NCI-H82 treated with DMSO at 0.1 percent for 48 hours (cell line): ENCODE results near the gene SLC2A1.

ENCODE experiments used
- DNase-seq: peaks from one replicate; lab custom pipeline; 2025; ENCODE audit not compliant: unreplicated experiment; lab: John Stamatoyannopoulos, UW

Gene SLC2A1

DNA sequence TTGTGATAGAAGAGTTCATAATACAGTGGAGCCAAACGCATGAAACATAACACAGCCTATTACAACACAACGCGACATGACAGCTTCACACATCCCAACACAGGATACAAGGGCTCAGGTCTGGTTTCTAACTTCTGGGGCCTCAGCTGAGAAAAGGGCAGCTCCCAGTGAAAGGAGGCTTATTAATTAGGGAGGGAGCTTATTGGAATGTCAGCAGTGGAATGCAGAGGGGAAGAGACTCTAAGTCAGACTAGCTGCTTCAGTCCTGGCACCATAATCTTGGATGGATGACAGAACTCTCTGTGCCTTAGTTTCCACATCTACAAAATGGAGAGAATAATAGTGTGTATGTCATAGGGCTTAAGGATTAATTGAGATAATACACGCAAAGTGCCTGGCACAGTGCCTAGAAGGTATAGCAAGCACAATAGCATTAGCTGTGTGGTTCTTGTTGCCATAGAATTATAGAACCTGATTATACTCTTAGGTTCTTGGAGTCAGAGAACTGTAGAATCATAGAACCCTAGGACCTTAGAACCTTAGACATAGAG lies 22.7 kb upstream of the SLC2A1 start:
- DNase-seq = no peak

DNA sequence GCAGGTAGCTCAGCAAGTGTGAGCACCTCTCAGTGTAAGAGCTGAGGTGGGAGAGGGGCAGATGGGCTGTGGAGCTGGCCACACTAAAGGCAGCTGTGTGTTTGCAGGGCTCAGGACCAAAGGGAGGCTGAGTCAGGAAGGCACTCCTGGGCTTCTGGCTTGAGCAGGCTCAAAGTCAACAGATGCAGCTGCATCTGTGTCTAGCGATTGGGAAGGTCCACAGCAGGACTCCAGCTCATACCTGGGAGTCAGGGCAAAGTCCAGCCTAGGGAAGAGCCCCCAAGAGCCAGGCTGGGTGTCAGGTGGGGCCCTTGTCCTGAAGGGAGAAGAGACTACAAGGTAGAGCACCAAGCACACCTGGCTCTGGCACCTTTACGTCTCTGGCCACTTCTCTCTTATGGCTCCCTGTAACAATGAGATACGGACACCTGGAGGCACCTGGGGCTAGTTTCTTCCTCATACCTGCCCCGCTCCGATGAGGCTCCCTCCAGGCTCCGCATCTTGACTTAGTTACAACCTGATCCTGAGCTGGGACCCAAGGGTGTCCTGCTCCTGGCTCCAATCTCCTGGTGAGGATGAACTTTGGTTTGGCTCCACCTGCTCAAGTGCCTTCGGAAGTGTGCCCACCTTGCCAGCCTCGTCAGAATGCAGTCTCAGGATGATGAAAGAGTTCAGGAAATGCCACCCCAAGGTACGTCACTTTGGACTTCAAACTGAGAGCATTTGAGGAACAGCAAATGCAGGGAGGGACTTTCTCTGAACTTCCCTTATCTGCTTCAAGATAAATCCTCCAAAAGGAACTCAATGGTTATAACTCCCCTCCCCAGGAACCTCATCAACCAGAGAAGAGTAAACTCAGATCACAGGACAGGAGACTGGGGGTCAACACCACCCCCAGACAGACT lies 21.5 kb upstream of the SLC2A1 start:
- no peak for DNase-seq

DNA sequence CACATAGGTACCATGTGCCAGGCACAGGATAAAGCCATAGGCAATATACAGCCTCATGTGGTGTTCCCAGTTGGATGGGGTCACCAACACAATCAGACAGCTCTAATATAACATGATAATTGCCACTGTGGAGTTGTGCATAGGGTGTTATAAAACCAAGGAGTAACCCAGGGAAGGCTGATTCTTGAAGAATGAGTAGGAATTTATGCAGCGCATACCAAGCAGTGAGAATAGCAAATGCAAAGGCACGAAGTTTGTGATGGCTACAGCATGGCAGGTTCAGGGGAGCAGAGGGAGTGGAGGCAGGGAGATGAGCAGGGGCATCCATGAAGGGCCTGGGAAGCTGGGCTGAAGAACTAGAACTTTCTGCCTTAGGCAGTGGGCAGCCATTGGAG lies 20.4 kb upstream of the SLC2A1 start:
- DNase-seq = no peak

DNA sequence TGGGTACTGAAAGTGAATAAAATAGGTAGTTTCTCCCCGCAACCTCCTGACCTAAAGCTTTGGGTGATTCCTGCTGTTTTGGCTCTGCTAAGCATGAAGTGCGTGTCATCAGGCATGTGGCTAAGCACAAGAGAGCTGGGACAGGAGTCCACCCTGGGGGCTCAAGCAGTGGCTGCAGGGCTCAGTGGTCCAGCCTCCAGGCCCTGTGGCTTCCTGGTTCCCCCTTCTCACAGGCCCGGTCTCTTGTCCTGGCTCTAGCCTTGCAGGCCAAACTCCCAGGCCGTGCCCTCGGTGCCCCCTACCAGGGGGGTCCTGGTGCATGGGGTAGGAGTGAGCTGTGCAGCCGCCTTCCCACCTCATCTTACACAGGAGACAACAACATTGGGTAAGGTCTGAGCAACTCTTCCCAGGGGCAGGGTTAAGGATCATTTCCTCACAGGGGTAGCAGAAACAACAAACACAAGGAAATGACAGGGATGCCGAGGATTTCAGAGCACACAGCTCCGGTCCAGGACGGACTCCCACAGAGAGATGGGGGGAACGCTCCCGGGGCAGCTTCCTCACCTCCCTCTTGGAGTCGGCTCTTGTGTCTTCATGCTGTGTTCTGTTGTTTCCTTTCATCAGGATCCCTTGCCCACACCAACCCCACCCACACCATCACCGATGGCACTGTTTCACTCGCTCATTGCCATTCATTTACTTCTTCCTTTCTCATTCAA lies 19.8 kb upstream of the SLC2A1 start:
- no peak for DNase-seq

DNA sequence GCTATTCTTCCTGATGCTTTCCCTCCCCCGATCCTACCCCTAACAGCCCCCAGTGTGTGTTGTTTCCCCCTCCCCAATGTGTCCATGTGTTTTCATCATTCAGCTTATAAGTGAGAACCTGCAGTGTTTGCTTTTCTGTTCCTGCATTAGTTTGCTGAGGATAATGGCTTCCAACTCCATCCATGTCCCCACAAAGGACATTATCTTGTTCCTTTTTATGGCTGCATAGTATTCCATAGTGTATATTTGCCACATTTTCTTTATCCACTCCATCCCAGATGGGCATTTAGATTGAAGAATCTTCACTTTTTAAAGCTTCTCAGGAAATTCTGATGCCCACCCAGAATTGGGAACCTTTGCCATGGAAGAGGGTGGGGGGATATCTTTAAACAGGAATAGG lies 19.0 kb upstream of the SLC2A1 start:
- no peak for DNase-seq

DNA sequence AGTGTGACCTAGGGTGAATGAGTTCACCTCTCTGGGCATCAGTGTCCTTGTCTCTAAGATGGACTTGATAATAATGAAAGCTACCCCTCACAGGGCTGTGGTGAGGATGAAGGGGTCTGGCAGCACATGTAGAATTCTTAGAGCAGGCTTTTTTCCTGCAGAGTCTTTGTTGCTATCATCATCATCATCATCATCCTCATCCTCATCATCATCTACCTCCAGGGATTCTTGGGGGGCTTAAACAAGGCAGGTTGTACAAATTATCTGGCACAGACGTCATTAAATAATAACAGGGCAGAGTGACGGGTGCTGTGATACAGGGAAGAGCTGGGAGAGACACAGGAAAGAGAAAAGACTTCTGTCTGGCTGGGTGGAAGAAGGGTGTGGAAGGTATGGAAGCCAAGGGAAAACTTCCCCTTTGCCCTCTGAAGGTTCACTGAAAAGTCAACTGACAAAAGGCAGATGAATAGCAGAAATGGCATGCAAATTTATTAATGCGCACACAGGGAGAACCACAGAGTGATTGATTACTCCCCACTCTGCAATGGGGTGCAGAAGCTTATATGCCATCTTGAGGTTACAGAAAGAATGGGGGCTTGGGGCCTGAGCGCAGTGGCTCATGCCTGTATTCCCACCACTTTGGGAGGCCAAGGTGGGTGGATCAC lies 17.0 kb upstream of the SLC2A1 start:
- no peak for DNase-seq

DNA sequence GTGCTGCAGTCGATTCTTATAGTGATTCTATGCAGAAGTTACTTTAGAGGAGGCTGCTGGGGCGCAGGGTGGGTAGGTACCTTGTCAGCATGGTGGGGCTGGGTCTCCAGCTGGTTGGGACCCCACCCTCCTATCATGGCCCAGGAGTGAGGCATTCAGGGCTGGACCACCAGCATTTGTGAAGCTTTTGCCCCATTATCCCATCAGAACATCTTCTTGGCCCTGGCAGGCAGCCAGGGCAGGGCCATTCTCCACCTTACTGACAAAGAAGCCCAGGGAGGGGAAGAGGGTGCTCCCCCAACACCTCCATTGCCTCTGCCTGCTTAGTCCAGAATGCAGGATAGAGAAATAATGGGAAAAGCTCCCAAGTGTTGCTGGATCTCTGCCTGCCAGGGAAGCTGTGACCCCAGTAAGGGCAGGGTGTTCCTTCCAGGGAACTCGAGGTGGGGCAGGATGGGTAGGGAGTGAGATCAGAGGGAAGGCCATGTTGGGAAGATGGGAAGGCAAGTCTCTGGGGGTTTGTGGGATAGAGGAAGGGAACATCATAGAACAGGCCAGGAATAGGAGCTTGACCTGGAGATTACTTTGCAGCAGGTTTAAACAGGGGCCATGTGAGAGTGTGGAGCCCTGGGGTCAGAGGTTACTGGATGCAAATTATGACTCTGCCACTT lies 16.2 kb upstream of the SLC2A1 start:
- no peak for DNase-seq

DNA sequence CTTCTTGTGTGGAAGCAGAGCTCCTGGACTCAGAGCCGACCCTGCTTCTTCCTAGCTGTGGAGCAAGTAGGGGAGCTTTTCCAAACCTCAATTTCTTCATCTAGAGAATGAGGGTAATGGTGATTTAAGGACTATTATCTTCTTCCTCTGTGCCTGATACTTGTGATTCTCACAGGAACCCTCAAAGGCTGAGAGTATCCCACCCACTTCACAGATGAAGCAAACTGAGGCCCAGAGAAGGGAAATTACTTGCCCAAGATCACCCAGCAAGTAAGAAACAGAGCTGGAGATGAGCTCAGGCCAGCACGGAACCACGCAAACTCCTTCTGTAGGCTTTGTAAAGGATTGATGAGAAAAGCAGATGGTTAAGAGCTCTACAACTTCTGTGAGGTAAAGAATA lies 15.1 kb upstream of the SLC2A1 start:
- DNase-seq = no peak

DNA sequence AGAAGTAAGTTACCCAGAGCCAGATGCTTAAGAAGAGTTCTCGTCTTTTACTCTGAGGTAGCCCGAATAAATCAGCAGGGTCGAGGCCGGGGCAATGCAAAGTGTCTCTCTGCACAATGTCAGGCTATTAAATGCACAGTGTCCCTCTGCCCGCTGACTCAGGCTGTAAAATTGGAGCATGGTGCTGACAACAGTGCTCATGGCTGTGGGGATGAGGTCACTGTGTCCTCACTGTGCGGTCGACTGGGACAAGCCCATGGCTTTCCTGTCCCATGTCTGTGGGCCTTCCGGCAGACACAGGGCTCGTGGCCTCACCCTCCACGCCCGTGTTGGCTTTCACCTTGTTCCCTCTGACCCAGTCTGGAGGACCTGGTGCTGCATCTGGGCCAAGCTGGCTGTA lies 14.6 kb upstream of the SLC2A1 start:
- DNase-seq = no peak

DNA sequence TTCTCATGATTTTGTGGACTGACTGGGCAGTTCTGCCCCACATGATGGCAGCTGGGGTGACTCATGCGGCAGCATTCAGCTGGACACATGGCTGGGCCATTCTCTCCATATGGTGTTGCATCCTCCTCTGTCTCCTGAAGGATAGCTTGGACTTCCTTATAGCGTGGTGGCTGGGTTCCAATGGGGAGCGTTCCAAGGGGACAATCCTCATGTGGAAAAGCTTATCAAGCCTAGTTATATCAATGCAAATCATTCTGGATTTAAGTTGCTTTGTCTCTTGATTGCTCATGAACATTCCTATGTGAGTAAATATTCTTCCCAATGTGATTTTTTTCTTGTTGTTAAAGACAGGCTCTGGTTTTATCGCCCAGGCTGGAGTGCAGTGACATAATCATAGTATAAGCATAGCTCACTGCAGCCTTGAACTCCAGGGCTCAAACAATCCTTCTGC lies 13.2 kb upstream of the SLC2A1 start:
- DNase-seq = no peak

DNA sequence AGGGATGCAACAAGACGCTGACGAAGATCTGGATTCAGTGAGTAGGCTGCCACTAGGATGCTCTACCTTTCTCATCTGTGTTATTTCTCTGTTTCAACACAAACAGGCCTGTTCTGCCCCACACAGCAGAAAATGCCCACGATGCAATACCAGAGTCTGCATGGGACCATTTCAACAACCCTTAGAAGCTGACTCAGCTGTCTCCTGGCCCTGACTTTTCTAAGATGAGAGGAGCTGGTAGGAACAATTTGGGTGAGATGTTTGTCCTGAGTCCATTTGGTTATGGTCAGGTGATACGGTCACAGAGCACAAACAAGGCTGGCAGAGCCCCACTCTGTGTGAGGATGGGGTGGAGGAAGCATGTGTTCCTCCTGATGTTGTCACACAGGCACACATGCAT lies 11.5 kb upstream of the SLC2A1 start:
- DNase-seq = no peak

DNA sequence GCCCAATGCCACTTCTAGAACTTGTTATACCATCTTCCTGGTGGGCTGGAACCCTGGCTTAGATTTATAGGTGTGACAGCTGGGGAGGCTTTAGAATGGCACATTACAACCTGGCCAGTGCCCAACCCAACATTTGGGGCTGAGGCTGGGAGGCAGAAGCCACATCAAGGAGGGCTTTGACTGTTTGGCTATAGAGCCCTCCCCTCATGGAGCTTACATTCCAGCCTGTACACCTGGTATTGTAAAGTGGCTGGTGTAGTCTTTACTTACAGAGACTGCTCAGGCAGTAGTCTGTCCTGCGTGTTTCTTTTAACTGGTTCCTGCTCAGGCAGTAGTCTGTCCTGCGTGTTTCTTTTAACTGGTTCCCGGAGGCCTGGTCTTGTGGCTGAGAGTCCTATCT lies 10.0 kb upstream of the SLC2A1 start:
- no peak for DNase-seq

DNA sequence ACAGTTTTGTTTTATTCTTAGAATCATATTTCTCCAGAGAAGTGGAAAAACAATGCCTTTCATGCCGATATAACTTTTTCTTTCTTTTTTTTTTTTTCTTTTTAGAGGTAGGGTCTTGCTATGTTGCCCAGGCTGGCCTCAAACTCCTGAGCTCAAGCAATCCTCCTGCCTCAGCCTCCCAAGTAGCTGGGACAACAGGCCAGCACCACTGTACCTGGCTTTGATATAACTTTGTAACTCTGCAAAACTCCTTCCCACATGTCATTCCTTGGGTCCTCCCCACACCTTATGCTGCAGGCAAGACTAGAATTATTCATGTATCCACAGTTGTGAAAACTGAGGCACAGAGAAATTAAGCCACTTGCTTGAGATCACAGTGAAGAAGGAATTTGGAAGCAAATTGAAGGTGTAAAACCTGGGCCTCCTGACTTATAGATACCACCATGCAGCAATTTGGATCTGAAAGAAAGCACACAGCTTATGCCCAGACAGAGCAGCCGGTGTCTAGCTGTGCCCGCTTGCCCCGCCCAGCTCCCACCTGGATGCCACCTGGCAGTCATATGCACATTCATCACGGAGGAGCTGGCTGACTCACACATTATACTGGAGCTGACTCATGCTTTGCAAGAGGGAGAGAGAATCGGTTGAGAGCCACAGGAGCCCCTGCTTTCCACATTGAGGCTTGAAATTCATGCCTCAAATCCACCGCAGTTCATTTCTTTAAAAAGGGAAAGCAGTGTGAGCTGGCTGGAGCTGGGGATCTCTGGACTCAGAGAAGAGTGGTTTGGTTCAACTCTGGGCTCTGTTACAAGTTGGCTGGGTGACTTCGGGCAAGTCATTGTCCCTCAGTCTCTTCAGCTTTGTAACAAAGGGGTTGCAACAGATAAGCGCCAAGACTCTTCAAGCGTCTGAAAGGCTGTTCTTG lies 8.3 kb upstream of the SLC2A1 start:
- DNase-seq = no peak

DNA sequence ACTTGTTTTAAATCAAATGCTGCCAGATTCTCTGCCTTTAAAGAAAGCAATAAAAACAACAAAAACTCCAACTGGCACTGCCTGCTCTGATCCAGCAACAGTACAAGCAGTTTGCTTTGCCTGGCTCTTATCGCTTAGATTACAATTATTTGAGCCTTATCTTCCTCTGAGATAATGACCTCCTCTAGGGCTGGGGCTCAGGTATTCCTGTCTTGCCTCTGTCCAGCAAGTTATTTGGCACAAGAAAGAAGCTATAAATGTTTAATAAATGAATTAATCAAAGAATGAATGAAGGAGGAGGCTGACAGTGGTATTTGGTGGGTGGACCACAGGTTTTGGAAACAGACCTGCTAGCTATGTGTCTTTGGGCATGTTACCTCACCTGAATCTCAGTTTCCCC lies 6.7 kb upstream of the SLC2A1 start:
- no peak for DNase-seq

DNA sequence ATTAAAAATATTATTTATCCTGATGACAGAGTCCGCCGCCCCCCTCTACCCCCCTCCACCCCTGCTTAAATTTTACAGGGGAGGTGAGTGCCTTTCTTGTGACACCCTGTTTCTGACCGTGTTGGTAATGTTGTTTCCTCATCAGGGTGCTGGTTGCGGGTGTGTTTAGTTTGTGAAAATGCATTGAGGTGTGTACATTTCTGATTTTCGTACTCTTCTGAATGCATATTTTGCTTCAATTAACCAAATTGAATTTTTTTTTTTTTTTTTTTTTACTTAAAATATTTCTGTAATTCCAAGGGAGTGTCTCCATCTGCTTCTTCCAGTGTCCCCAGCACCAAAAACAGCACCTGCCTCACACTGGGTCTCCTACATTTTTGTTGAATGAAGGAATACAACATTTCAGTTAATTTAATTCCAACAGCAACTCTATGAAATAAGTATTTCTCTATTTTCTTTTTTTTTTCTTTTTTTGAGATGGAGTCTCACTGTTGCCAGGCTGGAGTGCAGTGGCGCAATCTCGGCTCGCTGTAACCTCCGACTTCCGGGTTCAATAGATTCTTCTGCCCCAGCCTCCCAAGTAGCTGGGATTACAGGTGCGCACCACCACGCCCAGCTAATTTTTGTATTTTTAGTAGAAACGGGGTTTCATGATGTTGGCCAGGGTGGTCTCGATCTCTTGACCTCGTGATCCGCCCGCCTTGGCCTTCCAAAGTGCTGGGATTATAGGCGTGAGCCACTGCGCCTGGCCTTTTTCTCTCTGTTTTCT lies 5.6 kb upstream of the SLC2A1 start:
- no peak for DNase-seq

DNA sequence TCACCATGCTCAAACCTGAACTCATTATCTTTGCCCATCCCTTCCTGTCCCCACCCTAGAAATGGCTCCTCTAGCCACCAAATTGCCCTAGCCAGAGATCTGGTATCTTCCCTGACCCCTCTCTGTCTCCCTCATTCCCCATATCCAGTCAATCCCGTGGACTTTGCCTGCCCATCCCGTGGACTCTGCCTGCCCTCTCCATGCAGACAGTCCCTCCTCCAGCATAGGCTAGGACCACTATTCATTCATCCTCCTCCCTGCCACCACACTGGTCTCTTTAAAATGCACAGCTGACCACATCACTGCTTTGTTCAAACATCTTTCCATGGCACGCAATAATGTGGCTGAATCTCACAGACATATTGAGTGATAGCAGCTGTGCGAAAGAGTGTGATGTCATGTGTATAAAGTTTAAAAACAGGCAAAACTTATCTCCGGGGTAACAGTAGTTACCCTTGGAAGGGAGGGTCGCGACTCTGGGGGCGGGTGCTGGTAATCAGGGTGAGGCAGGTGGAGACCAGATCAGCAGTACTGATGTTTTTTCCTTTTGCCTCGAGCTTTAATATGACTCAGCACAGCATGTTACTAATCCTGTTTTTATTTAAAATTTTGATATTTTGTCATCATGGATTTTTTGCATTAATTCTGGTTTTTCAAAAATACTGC lies 4.8 kb upstream of the SLC2A1 start:
- DNase-seq = no peak

DNA sequence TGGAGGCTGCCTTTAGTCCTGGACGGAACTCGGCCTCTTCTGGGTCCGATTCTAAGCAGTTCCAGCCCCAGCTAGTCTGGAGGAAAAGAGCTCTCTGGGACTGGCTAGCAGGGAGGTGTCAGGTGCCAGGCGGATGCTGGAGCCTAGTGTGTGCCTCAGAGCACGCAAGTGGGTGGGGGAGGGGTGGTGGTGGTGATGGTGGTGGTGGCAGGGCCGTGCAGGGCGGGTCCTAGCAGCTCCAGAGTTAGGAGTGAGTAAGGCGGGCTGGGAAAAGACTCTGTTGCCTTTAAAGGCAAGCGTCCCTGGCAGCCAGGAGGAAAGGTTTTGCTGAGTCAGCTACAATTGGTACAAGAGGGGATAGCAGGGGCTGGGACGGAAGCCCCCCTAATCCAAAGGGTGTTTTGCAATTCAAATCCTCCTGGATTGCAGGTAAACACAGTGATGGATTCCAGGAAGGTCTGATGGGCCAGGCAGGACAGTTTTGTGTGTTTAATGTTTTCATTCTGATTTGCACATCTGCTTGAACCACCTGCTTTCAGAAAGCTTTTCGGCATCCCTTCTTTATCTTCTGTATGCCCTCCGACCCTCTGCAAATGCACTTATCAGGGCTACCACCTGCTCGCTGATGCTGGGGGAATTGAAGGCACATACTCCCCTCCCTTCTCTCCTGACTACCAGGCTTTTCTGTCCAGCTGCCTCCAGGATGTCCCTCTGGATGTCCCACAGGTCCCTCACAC lies 4.1 kb upstream of the SLC2A1 start:
- peak; percentile 33 for DNase-seq
